Osteocyte (in vitro differentiated cells): ENCODE measurements around the gene TLE5. TPM values are rescaled to one million over a fixed set of nuclear protein-coding genes. Genes with fewer than 3 reads are reported as not detected.

Experiments
- DNase-seq: peaks from one replicate; pipeline ENCODE4 v3.0.0; 2021; ENCODE audit warnings: mixed read lengths; ENCODE audit not compliant: unreplicated experiment; ENCODE audit errors: extremely low spot score
- H3K27ac Mint-ChIP-seq: one replicate; pipeline ENCODE4 v1.8.0; 2021; ENCODE audit warnings: mild to moderate bottlenecking, mixed read lengths; ENCODE audit not compliant: unreplicated experiment
- H3K27me3 Mint-ChIP-seq: one replicate; pipeline ENCODE4 v1.8.0; 2021; ENCODE audit warnings: mixed read lengths; ENCODE audit not compliant: unreplicated experiment
- H3K36me3 Mint-ChIP-seq: one replicate; pipeline ENCODE4 v1.8.0; 2021; ENCODE audit warnings: mixed read lengths; ENCODE audit not compliant: unreplicated experiment
- H3K4me1 Mint-ChIP-seq: one replicate; pipeline ENCODE4 v1.8.0; 2021; ENCODE audit warnings: mixed read lengths; ENCODE audit not compliant: unreplicated experiment
- H3K4me3 Mint-ChIP-seq: one replicate; pipeline ENCODE4 v1.8.0; 2021; ENCODE audit warnings: mild to moderate bottlenecking, moderate library complexity, mixed read lengths; ENCODE audit not compliant: unreplicated experiment
- H3K9me3 Mint-ChIP-seq: one replicate; pipeline ENCODE4 v1.8.0; 2021; ENCODE audit warnings: mixed read lengths; ENCODE audit not compliant: unreplicated experiment
- total RNA-seq: library from RNA; stranded (reverse); gene quantifications from 2 replicates; pipeline ENCODE4 v1.2.1, GENCODE V29; 2021
- TF ChIP-seq, protein P1 (sequence below): fragments of 200-600 bp; sonication (generic); IDR thresholded peaks from 2 replicates; pipeline ENCODE4 v1.5.0; 2021; ENCODE audit warnings: antibody characterized with exemption, mild to moderate bottlenecking, moderate library complexity

The TLE5 gene
- total RNA-seq, 1 donor from 2014 or later: 366 TPM

DNA sequence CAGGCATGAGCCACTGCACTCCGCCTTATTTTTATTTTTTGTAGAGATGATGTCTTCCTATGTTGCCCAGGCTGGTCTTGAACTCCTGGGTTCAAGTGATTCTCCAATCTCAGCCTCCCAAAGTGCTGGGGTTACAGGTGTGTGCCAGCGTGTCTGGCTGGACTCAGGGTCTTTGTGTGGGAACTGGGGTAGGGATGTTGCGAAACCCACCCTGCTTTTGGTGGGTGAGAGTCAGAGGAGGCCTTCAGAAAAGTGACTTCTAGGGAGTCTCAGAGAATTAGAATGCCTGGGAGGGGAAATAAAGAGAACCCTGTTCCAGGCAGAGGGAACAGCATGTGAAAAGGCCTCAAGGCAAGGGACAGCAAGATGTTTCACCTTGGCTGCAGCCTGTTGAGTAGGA is 13.2 kb downstream of the TLE5 start:
- TF ChIP-seq, protein P1, sequence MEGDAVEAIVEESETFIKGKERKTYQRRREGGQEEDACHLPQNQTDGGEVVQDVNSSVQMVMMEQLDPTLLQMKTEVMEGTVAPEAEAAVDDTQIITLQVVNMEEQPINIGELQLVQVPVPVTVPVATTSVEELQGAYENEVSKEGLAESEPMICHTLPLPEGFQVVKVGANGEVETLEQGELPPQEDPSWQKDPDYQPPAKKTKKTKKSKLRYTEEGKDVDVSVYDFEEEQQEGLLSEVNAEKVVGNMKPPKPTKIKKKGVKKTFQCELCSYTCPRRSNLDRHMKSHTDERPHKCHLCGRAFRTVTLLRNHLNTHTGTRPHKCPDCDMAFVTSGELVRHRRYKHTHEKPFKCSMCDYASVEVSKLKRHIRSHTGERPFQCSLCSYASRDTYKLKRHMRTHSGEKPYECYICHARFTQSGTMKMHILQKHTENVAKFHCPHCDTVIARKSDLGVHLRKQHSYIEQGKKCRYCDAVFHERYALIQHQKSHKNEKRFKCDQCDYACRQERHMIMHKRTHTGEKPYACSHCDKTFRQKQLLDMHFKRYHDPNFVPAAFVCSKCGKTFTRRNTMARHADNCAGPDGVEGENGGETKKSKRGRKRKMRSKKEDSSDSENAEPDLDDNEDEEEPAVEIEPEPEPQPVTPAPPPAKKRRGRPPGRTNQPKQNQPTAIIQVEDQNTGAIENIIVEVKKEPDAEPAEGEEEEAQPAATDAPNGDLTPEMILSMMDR: no peak
- DNase-seq: no peak
- H3K36me3 Mint-ChIP-seq: no peaks in the 10 kb centered on the region
- H3K27me3 Mint-ChIP-seq: no peaks in the 10 kb centered on the region
- H3K4me3 Mint-ChIP-seq: no peak overlapping the region
- H3K9me3 Mint-ChIP-seq: no peaks in the 10 kb centered on the region
- peak overlapping the region; percentile 34 for H3K27ac Mint-ChIP-seq
- peaks cover 8% of the 10 kb centered on the region for H3K4me1 Mint-ChIP-seq

DNA sequence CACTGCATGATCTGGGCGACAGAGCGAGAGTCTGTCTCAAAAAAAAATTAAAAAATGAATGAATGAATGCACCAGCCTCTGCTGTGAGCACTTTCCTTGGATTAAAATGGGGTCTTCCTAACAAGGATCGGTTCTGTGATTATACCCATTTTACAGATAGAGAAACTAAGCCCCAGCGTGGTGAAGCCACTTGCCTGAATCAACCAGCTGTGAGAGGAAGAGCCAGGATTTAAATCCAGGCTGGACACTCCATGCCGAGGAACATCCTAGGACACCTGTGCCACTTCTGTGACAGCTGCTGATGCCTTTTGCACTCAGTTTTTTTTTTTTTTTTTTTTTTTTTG is 14.1 kb downstream of the TLE5 start:
- H3K4me3 Mint-ChIP-seq: no peak overlapping the region
- no peaks in the 10 kb centered on the region for H3K9me3 Mint-ChIP-seq
- H3K27ac Mint-ChIP-seq: no peak overlapping the region
- TF ChIP-seq, protein P1: no peak
- no peak for DNase-seq
- no peaks in the 10 kb centered on the region for H3K27me3 Mint-ChIP-seq
- H3K4me1 Mint-ChIP-seq: peaks cover 8% of the 10 kb centered on the region
- H3K36me3 Mint-ChIP-seq: no peaks in the 10 kb centered on the region

DNA sequence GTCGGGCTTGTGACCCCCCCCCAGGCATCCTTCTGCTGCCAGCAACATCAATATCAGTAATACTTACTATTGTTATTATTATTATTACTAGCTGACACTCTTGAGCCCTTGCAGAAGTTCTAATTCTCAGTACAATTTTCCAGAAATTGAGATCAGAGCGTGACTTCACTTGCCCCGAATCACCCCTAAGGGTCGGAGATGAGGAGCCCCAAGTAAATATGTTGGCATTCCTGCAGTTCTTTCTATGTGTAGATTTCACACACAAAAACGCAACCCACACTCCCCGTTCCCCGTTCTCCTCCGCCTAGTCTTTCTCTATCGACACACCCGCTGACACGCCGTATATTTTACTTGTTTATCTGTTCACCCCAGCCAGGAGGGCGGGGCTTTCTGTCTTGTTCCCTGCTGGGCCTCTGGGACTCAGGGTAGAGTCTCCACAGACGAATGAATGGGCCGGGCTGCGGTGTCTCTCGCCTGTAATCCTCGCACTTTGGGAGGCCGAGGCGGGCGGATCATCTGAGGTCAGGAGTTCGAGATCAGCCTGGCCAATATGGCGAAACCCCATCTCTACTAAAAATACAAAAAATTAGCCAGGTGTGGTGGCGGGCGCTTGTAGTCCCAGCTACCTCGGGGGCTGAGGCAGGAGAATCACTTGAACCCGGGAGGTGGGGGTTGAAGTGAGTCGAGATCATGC is 14.7 kb downstream of the TLE5 start:
- Mint-ChIP-seq H3K4me1 (peaks cover 8% of the 10 kb centered on the region), H3K4me3 (peak overlapping the region; percentile 75), H3K36me3 (no peaks in the 10 kb centered on the region), H3K9me3 (no peaks in the 10 kb centered on the region), H3K27ac (no peak overlapping the region), H3K27me3 (no peaks in the 10 kb centered on the region)
- no peak for DNase-seq
- TF ChIP-seq, protein P1: no peak

DNA sequence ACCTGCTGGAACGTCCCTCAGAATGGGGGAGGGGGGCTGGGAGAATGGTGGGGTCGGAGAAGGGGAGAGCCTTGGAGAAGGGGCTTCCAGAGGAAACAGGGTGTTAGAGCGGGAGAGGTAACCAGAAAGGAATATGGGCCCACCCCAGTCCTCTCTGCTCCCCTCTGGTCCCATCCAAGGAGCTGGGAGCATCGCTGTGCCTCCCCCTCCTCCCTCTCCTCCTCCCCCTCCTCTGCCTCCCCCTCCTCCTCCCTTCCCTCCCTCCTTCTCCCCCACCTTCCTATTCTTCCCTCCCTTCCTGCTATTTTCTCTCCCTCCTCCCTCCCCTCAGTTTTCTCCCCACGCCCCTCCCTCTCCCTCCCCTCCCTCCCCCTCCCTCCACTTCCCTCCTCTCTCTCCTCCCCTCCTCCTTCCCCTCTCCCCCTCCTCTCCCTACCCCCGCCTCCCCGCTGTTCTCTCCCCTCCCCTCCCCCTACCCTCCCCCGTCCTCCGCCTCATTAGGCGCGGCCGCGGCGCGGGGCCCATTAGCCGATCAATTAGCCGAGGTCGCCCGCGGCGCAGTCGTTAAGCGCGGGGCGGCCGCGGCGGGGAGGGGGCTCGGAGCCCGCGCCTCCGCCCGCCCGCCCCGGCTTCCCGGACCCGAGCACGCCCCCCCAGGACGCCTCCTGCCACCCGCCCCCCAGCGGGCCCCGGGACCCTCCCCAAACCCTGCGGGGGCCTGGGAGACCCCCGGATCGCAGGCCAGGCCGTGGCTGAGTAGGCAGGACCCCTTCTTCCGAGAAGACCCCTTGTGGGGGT is 15.4 kb downstream of the TLE5 start:
- Mint-ChIP-seq H3K4me3 (peak overlapping the region; percentile 75), H3K4me1 (peaks cover 8% of the 10 kb centered on the region), H3K27ac (no peak overlapping the region), H3K27me3 (no peaks in the 10 kb centered on the region), H3K36me3 (no peaks in the 10 kb centered on the region), H3K9me3 (no peaks in the 10 kb centered on the region)
- no peak for DNase-seq
- TF ChIP-seq, protein P1: no peak

DNA sequence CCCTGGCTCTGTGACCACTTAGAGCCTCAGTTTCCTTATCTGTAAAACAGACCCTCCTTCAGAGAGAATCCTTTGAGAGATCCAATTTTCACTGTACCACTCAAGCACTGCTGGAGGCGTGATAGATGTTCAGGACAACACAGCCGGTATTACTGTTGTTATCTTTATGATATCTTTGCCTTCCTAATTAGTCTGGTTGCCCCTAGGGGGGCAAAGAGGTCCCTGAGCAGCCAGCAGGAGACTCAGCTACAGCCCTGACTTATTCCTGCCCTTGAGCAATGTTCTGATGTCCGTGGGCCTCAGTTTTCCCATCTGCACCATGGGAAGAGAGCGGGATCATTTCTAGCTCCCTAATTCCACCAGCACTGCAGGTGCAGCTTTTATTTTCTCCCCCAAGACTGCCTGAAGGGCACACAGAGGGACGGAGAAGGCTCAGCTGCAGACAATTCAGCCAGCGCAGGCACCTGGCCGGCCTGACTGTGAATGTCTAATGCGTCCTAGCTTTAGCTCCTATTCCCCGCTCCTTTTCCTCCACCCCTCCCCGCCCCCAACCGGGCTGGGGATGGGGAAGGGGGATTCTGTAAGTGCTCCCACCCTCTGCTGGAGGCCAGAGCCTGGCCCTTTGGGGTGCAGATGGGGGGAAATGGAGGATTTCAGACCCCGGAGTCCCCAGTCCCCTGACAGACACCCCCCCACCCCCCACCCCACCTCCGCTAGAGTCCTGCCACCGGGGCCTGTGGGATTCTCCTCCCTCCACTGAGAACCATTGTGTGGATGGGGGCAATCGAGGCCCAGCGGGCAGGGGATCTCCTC is 16.2 kb downstream of the TLE5 start:
- no peaks in the 10 kb centered on the region for H3K27me3 Mint-ChIP-seq
- TF ChIP-seq, protein P1: no peak
- H3K9me3 Mint-ChIP-seq: no peaks in the 10 kb centered on the region
- H3K36me3 Mint-ChIP-seq: no peaks in the 10 kb centered on the region
- H3K4me3 Mint-ChIP-seq: no peak overlapping the region
- H3K27ac Mint-ChIP-seq: no peak overlapping the region
- H3K4me1 Mint-ChIP-seq: peaks cover 8% of the 10 kb centered on the region
- DNase-seq: no peak
